ENCODE results near the gene PCED1B. TPM values are rescaled to one million over a fixed set of nuclear protein-coding genes. Genes with fewer than 3 reads are reported as not detected.
A peak's percentile ranks its signal among the peaks of the same experiment; 100 is the strongest.
"Not testable (repeated sequence)": the region's sequence is repeated elsewhere in the genome, so short reads cannot be mapped to it uniquely, and the experiment has no call there.

PCED1B gene
- total RNA-seq, 1 donor from 2014 or later: 0.41 TPM

DNA sequence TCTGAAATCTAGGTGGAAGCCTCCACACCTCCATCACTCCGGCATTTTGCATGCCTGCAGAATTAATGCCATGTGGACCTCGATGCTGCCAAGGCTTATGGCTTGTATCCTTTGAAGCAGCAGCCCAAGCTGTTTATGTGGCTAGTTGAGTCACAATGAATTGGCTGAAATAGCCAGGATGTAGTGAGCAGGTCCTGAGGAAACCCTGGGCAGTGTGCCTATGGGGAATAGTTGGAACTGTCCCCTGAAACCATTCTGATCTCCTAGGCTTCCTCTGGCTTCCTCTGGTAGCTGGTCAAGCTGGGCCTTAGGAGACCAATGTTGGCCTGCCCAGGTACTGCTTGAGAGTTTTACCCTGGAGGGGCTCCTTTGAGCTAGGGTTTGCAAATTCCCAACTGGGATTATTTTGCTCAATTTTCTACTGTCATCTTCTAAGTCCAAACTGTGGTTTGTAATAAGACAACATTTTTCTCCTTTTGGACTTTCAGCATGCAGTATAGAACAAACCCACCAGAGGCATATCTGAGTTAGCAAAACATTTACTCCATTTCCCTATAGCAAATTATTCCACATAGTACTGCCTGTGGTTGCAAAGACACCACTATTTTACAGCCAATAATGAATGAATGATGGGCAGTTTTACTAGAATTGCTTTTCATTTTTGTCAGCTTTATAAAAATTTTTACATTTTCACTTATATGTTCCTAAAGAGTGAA is 85.5 kb downstream of the PCED1B start:
- no peaks in the 10 kb centered on the region for H3K36me3 Mint-ChIP-seq
- no peak for DNase-seq (ENCODE audit: extremely low spot score, unreplicated experiment)
- no peaks in the 10 kb centered on the region for H3K27me3 Mint-ChIP-seq
- H3K4me1 Mint-ChIP-seq (ENCODE audit: unreplicated experiment): peaks cover 9% of the 10 kb centered on the region
- no peak overlapping the region for H3K4me3 Mint-ChIP-seq
- no peaks in the 10 kb centered on the region for H3K9me3 Mint-ChIP-seq
- no peak overlapping the region for H3K27ac Mint-ChIP-seq
- TF ChIP-seq, protein P1, sequence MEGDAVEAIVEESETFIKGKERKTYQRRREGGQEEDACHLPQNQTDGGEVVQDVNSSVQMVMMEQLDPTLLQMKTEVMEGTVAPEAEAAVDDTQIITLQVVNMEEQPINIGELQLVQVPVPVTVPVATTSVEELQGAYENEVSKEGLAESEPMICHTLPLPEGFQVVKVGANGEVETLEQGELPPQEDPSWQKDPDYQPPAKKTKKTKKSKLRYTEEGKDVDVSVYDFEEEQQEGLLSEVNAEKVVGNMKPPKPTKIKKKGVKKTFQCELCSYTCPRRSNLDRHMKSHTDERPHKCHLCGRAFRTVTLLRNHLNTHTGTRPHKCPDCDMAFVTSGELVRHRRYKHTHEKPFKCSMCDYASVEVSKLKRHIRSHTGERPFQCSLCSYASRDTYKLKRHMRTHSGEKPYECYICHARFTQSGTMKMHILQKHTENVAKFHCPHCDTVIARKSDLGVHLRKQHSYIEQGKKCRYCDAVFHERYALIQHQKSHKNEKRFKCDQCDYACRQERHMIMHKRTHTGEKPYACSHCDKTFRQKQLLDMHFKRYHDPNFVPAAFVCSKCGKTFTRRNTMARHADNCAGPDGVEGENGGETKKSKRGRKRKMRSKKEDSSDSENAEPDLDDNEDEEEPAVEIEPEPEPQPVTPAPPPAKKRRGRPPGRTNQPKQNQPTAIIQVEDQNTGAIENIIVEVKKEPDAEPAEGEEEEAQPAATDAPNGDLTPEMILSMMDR (conservative IDR thresholded peaks at IDR 0.05): peak; percentile 41

DNA sequence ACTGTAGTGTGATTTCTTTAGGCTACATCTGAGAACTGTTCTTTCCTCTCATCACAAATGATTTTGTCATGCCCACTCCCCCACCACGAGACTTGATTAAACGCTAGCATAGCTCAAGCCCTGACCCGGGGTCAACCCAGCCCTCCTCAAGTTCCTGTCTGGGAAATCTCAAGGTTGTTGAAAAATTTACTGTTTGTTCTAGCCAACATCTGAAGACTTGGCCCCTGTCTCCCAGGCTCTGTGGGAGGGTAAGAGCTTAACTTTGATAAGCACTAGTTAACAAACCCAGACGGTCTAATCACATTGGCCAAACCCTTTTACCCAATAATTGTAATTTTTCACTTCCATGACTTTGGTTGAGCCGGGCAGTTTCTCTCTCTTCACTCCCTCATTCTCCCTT is 86.5 kb downstream of the PCED1B start:
- TF ChIP-seq, protein P1 (conservative IDR thresholded peaks at IDR 0.05): no peak
- Mint-ChIP-seq H3K4me3 (no peak overlapping the region), H3K27ac (no peak overlapping the region), H3K4me1 (ENCODE audit: unreplicated experiment) (peaks cover 9% of the 10 kb centered on the region), H3K36me3 (peaks cover 5% of the 10 kb centered on the region), H3K9me3 (peaks cover 6% of the 10 kb centered on the region), H3K27me3 (no peaks in the 10 kb centered on the region)
- no peak for DNase-seq (ENCODE audit: extremely low spot score, unreplicated experiment)

DNA sequence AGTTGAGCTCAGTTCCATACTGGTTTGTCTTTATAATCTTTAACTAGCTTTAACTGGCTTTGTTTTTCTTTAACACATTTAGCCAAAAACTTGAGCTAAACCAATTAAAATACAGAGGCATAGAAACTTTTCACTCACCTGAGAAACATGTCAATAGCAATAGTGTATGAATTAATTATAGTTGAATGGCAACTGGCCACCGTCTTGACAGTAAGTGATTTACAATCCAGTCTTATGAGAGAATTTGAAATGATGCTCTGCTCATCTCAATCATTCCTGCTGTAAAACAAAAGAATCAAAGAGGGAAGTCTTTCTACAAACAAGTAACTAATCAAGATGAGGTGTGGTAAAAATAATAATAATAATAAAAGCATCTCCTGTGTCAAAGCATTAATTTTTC is 86.9 kb downstream of the PCED1B start:
- Mint-ChIP-seq H3K27me3 (no peaks in the 10 kb centered on the region), H3K4me3 (no peak overlapping the region), H3K9me3 (peaks cover 7% of the 10 kb centered on the region), H3K27ac (no peak overlapping the region), H3K36me3 (peaks cover 5% of the 10 kb centered on the region), H3K4me1 (ENCODE audit: unreplicated experiment) (peaks cover 9% of the 10 kb centered on the region)
- TF ChIP-seq, protein P1 (conservative IDR thresholded peaks at IDR 0.05): no peak
- no peak for DNase-seq (ENCODE audit: extremely low spot score, unreplicated experiment)

DNA sequence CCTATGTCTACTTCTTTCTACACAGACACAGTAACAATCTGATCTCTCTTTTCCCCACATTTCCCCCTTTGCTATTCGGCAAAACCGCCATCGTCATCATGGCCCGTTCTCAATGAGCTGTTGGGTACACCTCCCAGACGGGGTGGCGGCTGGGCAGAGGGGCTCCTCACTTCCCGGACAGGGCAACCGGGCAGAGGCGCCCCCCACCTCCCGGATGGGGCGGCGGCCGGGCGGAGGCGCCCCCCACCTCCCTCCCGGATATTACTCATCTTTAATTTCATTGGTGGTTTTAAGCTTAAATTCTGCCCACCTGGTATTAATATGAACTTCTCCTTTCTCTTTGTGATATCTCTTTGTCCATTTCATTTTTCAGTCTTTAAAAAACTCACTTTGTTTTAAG is 90.9 kb downstream of the PCED1B start:
- H3K36me3 Mint-ChIP-seq; H3K27ac Mint-ChIP-seq; H3K4me1 Mint-ChIP-seq (ENCODE audit: unreplicated experiment); DNase-seq (ENCODE audit: extremely low spot score, unreplicated experiment); H3K4me3 Mint-ChIP-seq; H3K27me3 Mint-ChIP-seq: not testable (repeated sequence)
- H3K9me3 Mint-ChIP-seq: peaks cover 14% of the 10 kb centered on the region

DNA sequence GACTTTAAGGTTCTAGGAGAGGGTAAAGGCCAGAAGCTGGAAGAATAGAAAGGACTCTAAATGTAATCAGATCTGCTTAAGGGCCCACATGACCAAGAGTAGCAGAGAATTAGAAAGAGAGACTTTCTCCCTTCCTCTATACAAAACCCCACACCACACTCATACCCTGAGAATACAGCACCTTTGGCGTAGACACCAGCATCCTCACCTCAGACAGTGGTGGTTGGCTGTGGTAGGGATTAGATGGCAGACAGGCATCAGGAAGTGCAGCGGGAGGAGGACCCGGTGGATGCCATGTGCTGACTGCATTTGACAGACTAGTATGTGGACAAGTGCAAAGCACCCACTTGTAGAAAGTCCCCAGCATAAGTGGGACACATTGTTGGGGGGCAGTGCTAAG is 98.6 kb downstream of the PCED1B start:
- Mint-ChIP-seq H3K4me1 (ENCODE audit: unreplicated experiment) (no peaks in the 10 kb centered on the region), H3K27ac (no peak overlapping the region), H3K9me3 (no peaks in the 10 kb centered on the region), H3K36me3 (no peaks in the 10 kb centered on the region), H3K4me3 (no peak overlapping the region), H3K27me3 (no peaks in the 10 kb centered on the region)
- no peak for DNase-seq (ENCODE audit: extremely low spot score, unreplicated experiment)
- TF ChIP-seq, protein P1 (conservative IDR thresholded peaks at IDR 0.05): no peak

DNA sequence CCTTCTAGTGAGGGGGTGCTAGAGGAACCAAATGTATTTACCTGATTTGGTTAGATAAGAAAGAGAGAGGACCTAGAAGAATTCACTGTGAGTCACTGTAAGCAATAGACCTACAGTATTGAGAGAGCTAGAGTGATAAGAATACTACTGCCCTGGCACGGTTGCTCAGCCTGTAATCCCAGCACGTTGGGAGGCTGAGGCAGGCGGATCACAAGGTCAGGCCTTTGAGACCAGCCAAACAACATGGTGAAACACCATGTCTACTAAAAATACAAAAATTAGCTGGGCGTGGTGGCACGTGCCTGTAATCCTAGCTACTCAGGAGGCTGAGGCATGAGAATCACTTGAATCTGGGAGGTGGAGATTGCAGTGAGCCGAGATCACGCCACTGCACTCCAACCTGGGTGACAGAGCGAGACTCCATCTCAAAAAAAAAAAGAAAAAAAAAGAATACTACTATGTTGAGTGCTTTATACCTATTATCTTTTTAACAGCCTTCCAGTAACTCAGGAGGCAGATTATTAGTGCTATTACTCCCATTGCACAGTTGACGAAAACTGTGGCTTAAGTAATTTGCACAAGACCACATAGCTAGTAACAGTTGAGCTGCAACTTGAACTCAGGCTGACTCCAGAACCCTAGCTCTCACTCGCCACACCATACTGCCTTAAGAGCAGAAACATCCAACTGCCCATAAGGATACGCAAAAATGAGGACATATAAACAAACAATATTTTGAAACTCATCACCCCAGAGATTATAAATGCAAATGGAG is 102.9 kb downstream of the PCED1B start:
- not testable (repeated sequence) for H3K4me3 Mint-ChIP-seq; H3K27ac Mint-ChIP-seq; H3K36me3 Mint-ChIP-seq; H3K4me1 Mint-ChIP-seq (ENCODE audit: unreplicated experiment); H3K9me3 Mint-ChIP-seq; H3K27me3 Mint-ChIP-seq; DNase-seq (ENCODE audit: extremely low spot score, unreplicated experiment)
